GM23338 (cell line): ENCODE data around the gene SETD1A. TPM values are rescaled to one million over a fixed set of nuclear protein-coding genes. Genes with fewer than 3 reads are reported as not detected.

Source experiments
- ATAC-seq: fragments of 200-7000 bp; cut with Tn5 transposase; 3 replicates; pipeline ENCODE4 v1.9.1; 2020
- DNase-seq: peaks from one replicate; pipeline ENCODE4 v3.0.0-alpha.2; 2015; ENCODE audit warnings: low spot score
- H2AFZ ChIP-seq: fragments of 200-600 bp; sonication (generic); 2 replicates; pipeline ENCODE4 v1.8.0; 2016; ENCODE audit warnings: antibody characterized with exemption, mild to moderate bottlenecking, moderate library complexity
- H3F3A ChIP-seq: fragments of 200-600 bp; sonication (generic); replicated peaks from 2 replicates; pipeline ENCODE4 v1.8.0; 2017; ENCODE audit warnings: antibody characterized with exemption, mixed run types, low read depth
- H3K27ac ChIP-seq: fragments of 200-600 bp; sonication (generic); 2 replicates; pipeline ENCODE4 v1.6.1; 2016; ENCODE audit warnings: low read depth
- H3K27me3 ChIP-seq: fragments of 200-600 bp; sonication (generic); 2 replicates; pipeline ENCODE4 v1.8.0; 2016; ENCODE audit warnings: mild to moderate bottlenecking, mixed run types, moderate library complexity; ENCODE audit not compliant: insufficient read depth
- H3K36me3 ChIP-seq: fragments of 200-600 bp; sonication (generic); 2 replicates; pipeline ENCODE4 v1.8.0; 2016; ENCODE audit warnings: mild to moderate bottlenecking; ENCODE audit not compliant: insufficient read depth
- H3K4me1 ChIP-seq: fragments of 200-600 bp; sonication (generic); 2 replicates; pipeline ENCODE4 v1.8.0; 2016; ENCODE audit warnings: mild to moderate bottlenecking, moderate library complexity; ENCODE audit not compliant: insufficient read depth
- H3K4me2 ChIP-seq: fragments of 200-600 bp; sonication (generic); 2 replicates; pipeline ENCODE4 v1.7.1; 2017; ENCODE audit warnings: mixed run types
- H3K4me3 ChIP-seq: fragments of 200-600 bp; sonication (generic); 2 replicates; pipeline ENCODE4 v1.6.1; 2016; ENCODE audit warnings: mixed run types
- H3K79me2 ChIP-seq: fragments of 200-600 bp; sonication (generic); replicated peaks from 2 replicates; pipeline ENCODE4 v1.8.0; 2017; ENCODE audit warnings: mild to moderate bottlenecking; ENCODE audit not compliant: insufficient read depth
- H3K9me2 ChIP-seq: fragments of 200-600 bp; sonication (generic); 2 replicates; pipeline ENCODE4 v1.8.0; 2017; ENCODE audit not compliant: insufficient read depth
- H4K20me1 ChIP-seq: fragments of 200-600 bp; sonication (generic); replicated peaks from 2 replicates; pipeline ENCODE4 v1.8.0; 2017; ENCODE audit warnings: mild to moderate bottlenecking; ENCODE audit not compliant: insufficient read depth
- H3K27ac Mint-ChIP-seq: 2 replicates; pipeline ENCODE4 v1.8.0; 2020; ENCODE audit warnings: inconsistent platforms, mild to moderate bottlenecking, moderate library complexity, mixed read lengths
- H3K27me3 Mint-ChIP-seq: 3 replicates; pipeline ENCODE4 v1.8.0; 2022; ENCODE audit warnings: low read depth, mild to moderate bottlenecking, moderate library complexity, mixed read lengths, inconsistent platforms; ENCODE audit not compliant: insufficient read depth, poor library complexity
- H3K36me3 Mint-ChIP-seq: 3 replicates; pipeline ENCODE4 v1.8.0; 2021; ENCODE audit warnings: low read depth, mild to moderate bottlenecking, inconsistent platforms, moderate library complexity, mixed read lengths
- H3K4me1 Mint-ChIP-seq: 3 replicates; pipeline ENCODE4 v1.8.0; 2020; ENCODE audit warnings: mild to moderate bottlenecking, inconsistent platforms, mixed read lengths
- H3K4me3 Mint-ChIP-seq: 3 replicates; pipeline ENCODE4 v1.8.0; 2021; ENCODE audit warnings: moderate library complexity, mild to moderate bottlenecking, inconsistent platforms, mixed read lengths
- H3K9me3 Mint-ChIP-seq: 3 replicates; pipeline ENCODE4 v1.8.0; 2020; ENCODE audit warnings: moderate library complexity, mild to moderate bottlenecking, inconsistent platforms, mixed read lengths
- CREB1 ChIP-seq: fragments of 250-450 bp; sonication (Bioruptor Pico); IDR thresholded peaks from 2 replicates; pipeline ENCODE4 v1.5.0; 2020; ENCODE audit warnings: low read depth, mild to moderate bottlenecking, moderate library complexity
- CTCF ChIP-seq, 2 experiments: fragments of 200-600 bp in 1 of 2; sonication (generic) in 1 of 2; conservative IDR thresholded peaks; 2 replicates each; pipeline versions ENCODE4 v1.5.1 to v1.6.1; 2016 to 2017; ENCODE audit warnings: antibody characterized with exemption in 2 of 2, low read depth in 2 of 2, mild to moderate bottlenecking in 2 of 2, moderate library complexity in 1 of 2
- ETS1 ChIP-seq: IDR thresholded peaks from 2 replicates; pipeline ENCODE4 v1.6.1; 2016; ENCODE audit warnings: antibody characterized with exemption
- EZH2phosphoT487 ChIP-seq: fragments of 200-600 bp; sonication (generic); IDR thresholded peaks from one replicate; pipeline ENCODE4 v1.8.1; 2018; ENCODE audit warnings: antibody characterized with exemption; ENCODE audit not compliant: unreplicated experiment
- NANOG ChIP-seq: IDR thresholded peaks from 2 replicates; pipeline ENCODE4 v1.6.1; 2016; ENCODE audit warnings: antibody characterized with exemption, borderline replicate concordance
- POLR2AphosphoS5 ChIP-seq: IDR thresholded peaks from 2 replicates; pipeline ENCODE4 v1.6.1; 2016; ENCODE audit warnings: antibody characterized with exemption, low read depth
- REST ChIP-seq: IDR thresholded peaks from one replicate; pipeline ENCODE4 v1.6.1; 2018; ENCODE audit warnings: antibody characterized with exemption; ENCODE audit not compliant: unreplicated experiment
- ZNF331 ChIP-seq: fragments of 250-450 bp; sonication (Bioruptor Pico); IDR thresholded peaks from 2 replicates; pipeline ENCODE4 v1.5.0; 2020; ENCODE audit warnings: low read depth, mild to moderate bottlenecking, moderate library complexity
- ZNF462 ChIP-seq: fragments of 250-450 bp; sonication (Bioruptor Pico); IDR thresholded peaks from 2 replicates; pipeline ENCODE4 v1.5.0; 2020; ENCODE audit warnings: mild to moderate bottlenecking, moderate library complexity
- polyA plus RNA-seq: library from polyadenylated mRNA; unstranded; fragments of >200 nt; fragmentation: Nextera tagmentation; extraction: Ambion mirVana; gene quantifications from 2 replicates; pipeline ENCODE4 v1.2.1, GENCODE V29; 2016
- total RNA-seq: library from RNA; depleted of rRNA; stranded (reverse); fragments of >200 nt; shearing (Covaris generic); gene quantifications from 2 replicates; pipeline ENCODE4 v1.2.3, GENCODE V29; 2014

SETD1A gene
- total and polyA plus RNA-seq, 2 experiments from 2014 or later, result 10.8 to 21.9 TPM

GRCh38 chr16:30983898-30984610, 26.5 kb downstream of the SETD1A start:
- no peak overlapping the region for H3K4me2 ChIP-seq
- no peaks in the 10 kb centered on the region for H3K27me3 ChIP-seq
- TF ChIP-seq NANOG (no peak), ZNF331 (CRISPR knock-in tag) (no peak), CTCF (conservative IDR thresholded peaks at IDR 0.05; ENCODE audit: low read depth in 2 of 2) (no peak), CREB1 (no peak), POLR2AphosphoS5 (no peak), ETS1 (no peak), REST (no peak), EZH2phosphoT487 (no peak), ZNF462 (no peak)
- 0 out of 2 replicates have a peak overlapping the region, but pooled peaks have one; percentile 39 for H3K27ac ChIP-seq
- peaks cover 2% of the 10 kb centered on the region; the same call in 1 of the 3 replicates for H3K9me3 Mint-ChIP-seq
- H4K20me1 ChIP-seq, result no peaks in the 10 kb centered on the region; the same call in 1 of the 2 replicates
- no peak overlapping the region for H3K4me3 Mint-ChIP-seq
- ATAC-seq (no peak), DNase-seq (no peak)
- no peak overlapping the region for H3K4me3 ChIP-seq
- H3K79me2 ChIP-seq, result no peaks in the 10 kb centered on the region
- H3K4me1 Mint-ChIP-seq, result peaks cover 6% of the 10 kb centered on the region; the same call in 2 of the 3 replicates
- no peak overlapping the region for H3K27ac Mint-ChIP-seq
- no peaks in the 10 kb centered on the region for H3K4me1 ChIP-seq
- H3K36me3 ChIP-seq, result peaks cover 4% of the 10 kb centered on the region; the same call in 1 of the 2 replicates
- H3F3A ChIP-seq, result peaks cover 9% of the 10 kb centered on the region
- no peaks in the 10 kb centered on the region for H3K9me2 ChIP-seq
- H3K36me3 Mint-ChIP-seq, result peaks cover 33% of the 10 kb centered on the region
- peaks cover 9% of the 10 kb centered on the region for H3K27me3 Mint-ChIP-seq
- H2AFZ ChIP-seq, result no peak overlapping the region
